ENCODE results near the gene NIM1K.
A peak's percentile ranks its signal among the peaks of the same experiment; 100 is the strongest.
"Not testable (repeated sequence)": the region's sequence is repeated elsewhere in the genome, so short reads cannot be mapped to it uniquely, and the experiment has no call there.

The NIM1K gene

GRCh38 chr5:43191740-43192557 lies at the start of gene NIM1K:
TSS of gene NIM1K (plus strand) at chr5:43192225. CDS start at chr5:43245776, 53,551 bp downstream.
- peak; percentile 11 for DNase-seq (ENCODE audit: low read depth)

- DNase-seq (ENCODE audit: low read depth) = no peak
Measured at GRCh38 chr5:43145071-43145470, 47.0 kb upstream of the NIM1K start.

GRCh38 chr5:43146958-43147357 lies 45.1 kb upstream of the NIM1K start:
- no peak for DNase-seq (ENCODE audit: low read depth)

GRCh38 chr5:43148417-43148816 lies 43.6 kb upstream of the NIM1K start:
- DNase-seq (ENCODE audit: low read depth) = no peak

- DNase-seq (ENCODE audit: low read depth) = no peak
Measured at GRCh38 chr5:43149231-43149630, 42.8 kb upstream of the NIM1K start.

- DNase-seq (ENCODE audit: low read depth) = no peak
Measured at GRCh38 chr5:43150075-43150474, 42.0 kb upstream of the NIM1K start.

GRCh38 chr5:43150748-43151147 lies 41.3 kb upstream of the NIM1K start:
- DNase-seq (ENCODE audit: low read depth) = no peak

- DNase-seq (ENCODE audit: low read depth) = no peak
Measured at GRCh38 chr5:43152946-43153345, 39.1 kb upstream of the NIM1K start.

- DNase-seq (ENCODE audit: low read depth) = no peak
Measured at GRCh38 chr5:43154469-43154868, 37.6 kb upstream of the NIM1K start.

- DNase-seq (ENCODE audit: low read depth) = no peak
Measured at GRCh38 chr5:43155394-43156096, 36.5 kb upstream of the NIM1K start.

GRCh38 chr5:43156388-43156787 lies 35.6 kb upstream of the NIM1K start:
- no peak for DNase-seq (ENCODE audit: low read depth)

GRCh38 chr5:43157068-43157467 lies 35.0 kb upstream of the NIM1K start:
- no peak for DNase-seq (ENCODE audit: low read depth)

GRCh38 chr5:43161244-43161643 lies 30.8 kb upstream of the NIM1K start:
- DNase-seq (ENCODE audit: low read depth) = no peak

GRCh38 chr5:43164801-43165200 lies 27.2 kb upstream of the NIM1K start:
- not testable (repeated sequence) for DNase-seq (ENCODE audit: low read depth)

- DNase-seq (ENCODE audit: low read depth) = no peak
Measured at GRCh38 chr5:43165323-43165722, 26.7 kb upstream of the NIM1K start.

- DNase-seq (ENCODE audit: low read depth) = no peak
Measured at GRCh38 chr5:43168175-43168574, 23.9 kb upstream of the NIM1K start.

- DNase-seq (ENCODE audit: low read depth) = no peak
Measured at GRCh38 chr5:43171451-43171850, 20.6 kb upstream of the NIM1K start.

GRCh38 chr5:43171926-43172325 lies 20.1 kb upstream of the NIM1K start:
- DNase-seq (ENCODE audit: low read depth) = no peak

GRCh38 chr5:43172779-43173178 lies 19.2 kb upstream of the NIM1K start:
- DNase-seq (ENCODE audit: low read depth) = no peak

GRCh38 chr5:43174586-43174985 lies 17.4 kb upstream of the NIM1K start:
- DNase-seq (ENCODE audit: low read depth) = no peak

GRCh38 chr5:43179836-43180235 lies 12.2 kb upstream of the NIM1K start:
- no peak for DNase-seq (ENCODE audit: low read depth)

- no peak for DNase-seq (ENCODE audit: low read depth)
Measured at GRCh38 chr5:43182421-43182820, 9.6 kb upstream of the NIM1K start.

- not testable (repeated sequence) for DNase-seq (ENCODE audit: low read depth)
Measured at GRCh38 chr5:43183101-43183500, 8.9 kb upstream of the NIM1K start.

All from activated gamma-delta T cell treated with anti-CD3 and anti-CD28 coated beads, Interleukin-2, amount 50 U/mL, for 16 hours (primary cell).